Adipocyte (in vitro differentiated cells): ENCODE data around the gene SPATA24.
A peak's percentile ranks its signal among the peaks of the same experiment; 100 is the strongest.
"Not testable (repeated sequence)": the region's sequence is repeated elsewhere in the genome, so short reads cannot be mapped to it uniquely, and the experiment has no call there.

ENCODE experiments used
- DNase-seq: peaks from one replicate; pipeline ENCODE4 v3.0.0-alpha.2; 2015; ENCODE audit warnings: low read depth
- H3K27me3 ChIP-seq: replicated peaks from 2 replicates; pipeline ENCODE4 v1.7.0; 2013; ENCODE audit warnings: mild to moderate bottlenecking, low read length, moderate library complexity; ENCODE audit not compliant: control insufficient read depth, insufficient read depth
- H3K36me3 ChIP-seq: 2 replicates; pipeline ENCODE4 v1.7.0; 2013; ENCODE audit warnings: low read length, mild to moderate bottlenecking, moderate library complexity; ENCODE audit not compliant: control insufficient read depth, insufficient read depth, severe bottlenecking
- H3K4me1 ChIP-seq: 2 replicates; pipeline ENCODE4 v1.7.0; 2013; ENCODE audit warnings: mild to moderate bottlenecking, low read length, moderate library complexity; ENCODE audit not compliant: control insufficient read depth, insufficient read depth
- H3K4me3 ChIP-seq: 2 replicates; pipeline ENCODE4 v1.7.0; 2013; ENCODE audit warnings: mild to moderate bottlenecking, low read length, moderate library complexity
- H3K9ac ChIP-seq: 2 replicates; pipeline ENCODE4 v1.7.0; 2013; ENCODE audit warnings: mild to moderate bottlenecking, low read length, moderate library complexity
- H3K9me3 ChIP-seq: 2 replicates; pipeline ENCODE4 v1.7.0; 2013; ENCODE audit warnings: mild to moderate bottlenecking, low read length, moderate library complexity; ENCODE audit not compliant: control insufficient read depth

The SPATA24 gene

GRCh38 chr5:139415221-139415861 lies 11.5 kb upstream of the SPATA24 start:
- no peaks in the 10 kb centered on the region for H3K27me3 ChIP-seq
- H3K4me3 ChIP-seq = no peak overlapping the region
- peaks cover 3% of the 10 kb centered on the region for H3K36me3 ChIP-seq
- H3K9me3 ChIP-seq = no peaks in the 10 kb centered on the region
- H3K9ac ChIP-seq = no peak overlapping the region
- DNase-seq = no peak
- peaks cover 11% of the 10 kb centered on the region for H3K4me1 ChIP-seq

DNA sequence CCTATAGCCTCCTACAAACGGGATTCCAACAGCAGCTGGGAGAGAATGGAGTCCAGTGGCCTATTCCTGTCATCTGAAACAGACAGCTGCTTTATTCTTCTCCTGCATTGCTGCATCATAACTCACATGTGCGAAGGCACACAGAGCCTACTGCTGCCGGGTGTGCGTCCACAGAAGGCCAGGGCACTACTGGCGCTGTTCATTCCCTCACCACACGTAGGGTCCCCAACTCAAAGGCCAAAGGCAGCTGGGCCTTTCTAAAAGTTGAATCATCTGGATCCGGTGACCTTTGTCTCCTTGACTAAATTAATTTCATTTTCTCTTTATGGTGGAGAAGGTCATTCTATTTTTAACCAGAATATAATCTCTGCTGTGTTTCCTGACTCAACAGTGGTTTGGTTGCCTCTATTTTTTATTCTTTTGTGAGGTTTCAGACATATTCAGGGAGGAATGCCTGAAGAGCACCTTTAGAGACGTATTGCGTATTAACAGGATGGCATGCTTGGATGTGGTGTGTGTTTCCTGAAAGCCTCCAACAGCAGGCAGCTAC lies 10.8 kb upstream of the SPATA24 start:
- Histone ChIP-seq H3K4me1 (peaks cover 13% of the 10 kb centered on the region), H3K36me3 (no peaks in the 10 kb centered on the region)
- no peak for DNase-seq

DNA sequence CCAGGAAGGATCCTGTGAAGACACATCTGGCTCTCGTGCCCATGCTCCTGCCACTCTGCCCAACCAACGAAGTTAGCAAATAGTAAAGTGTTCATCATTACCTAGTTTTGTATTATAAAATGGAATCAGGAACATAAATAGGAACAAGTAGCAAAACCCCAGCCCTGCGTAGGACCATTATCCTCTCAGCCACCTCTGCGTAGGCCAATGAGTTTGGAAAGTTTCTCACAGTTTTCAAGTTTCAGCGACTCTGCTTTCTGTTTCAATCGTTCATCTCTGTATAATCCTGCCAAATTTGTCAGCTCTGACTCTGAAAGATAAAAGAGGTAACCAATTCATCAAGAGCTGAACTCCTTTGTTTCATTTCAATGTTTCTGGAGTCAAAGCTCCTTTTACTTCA lies 10.1 kb upstream of the SPATA24 start:
- Histone ChIP-seq H3K27me3 (no peaks in the 10 kb centered on the region), H3K9ac (no peak overlapping the region), H3K36me3 (no peaks in the 10 kb centered on the region), H3K9me3 (no peaks in the 10 kb centered on the region), H3K4me3 (no peak overlapping the region), H3K4me1 (peaks cover 13% of the 10 kb centered on the region)
- DNase-seq = no peak

More for the DNA sequence above, 10.8 kb upstream of the SPATA24 start:
- no peaks in the 10 kb centered on the region for H3K27me3 ChIP-seq
- no peak overlapping the region for H3K9ac ChIP-seq
- H3K9me3 ChIP-seq = no peaks in the 10 kb centered on the region
- no peak overlapping the region for H3K4me3 ChIP-seq

DNA sequence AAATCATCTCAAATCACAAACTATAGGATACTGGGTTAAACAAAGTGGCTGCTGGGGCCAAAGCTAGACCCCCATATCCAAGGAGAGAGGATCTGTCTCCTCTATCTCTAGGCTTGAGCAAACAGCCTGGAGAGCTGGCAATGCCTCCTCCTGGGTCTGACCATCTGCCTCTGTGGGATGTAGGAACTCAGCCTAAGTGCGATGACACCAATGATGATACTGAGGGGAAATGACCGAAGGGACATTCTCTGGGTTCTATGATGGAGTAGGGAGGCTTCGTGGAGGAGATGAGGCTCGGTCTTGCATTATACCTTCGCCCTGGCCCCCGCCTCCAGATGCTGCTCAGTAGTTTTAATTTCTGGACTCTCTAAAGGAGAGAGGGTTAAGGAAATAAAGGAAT lies 9.3 kb upstream of the SPATA24 start:
- no peak for DNase-seq
- H3K9ac ChIP-seq = no peak overlapping the region
- no peaks in the 10 kb centered on the region for H3K27me3 ChIP-seq
- H3K4me1 ChIP-seq = peaks cover 13% of the 10 kb centered on the region
- H3K9me3 ChIP-seq = no peaks in the 10 kb centered on the region
- H3K4me3 ChIP-seq = no peak overlapping the region
- no peaks in the 10 kb centered on the region for H3K36me3 ChIP-seq

DNA sequence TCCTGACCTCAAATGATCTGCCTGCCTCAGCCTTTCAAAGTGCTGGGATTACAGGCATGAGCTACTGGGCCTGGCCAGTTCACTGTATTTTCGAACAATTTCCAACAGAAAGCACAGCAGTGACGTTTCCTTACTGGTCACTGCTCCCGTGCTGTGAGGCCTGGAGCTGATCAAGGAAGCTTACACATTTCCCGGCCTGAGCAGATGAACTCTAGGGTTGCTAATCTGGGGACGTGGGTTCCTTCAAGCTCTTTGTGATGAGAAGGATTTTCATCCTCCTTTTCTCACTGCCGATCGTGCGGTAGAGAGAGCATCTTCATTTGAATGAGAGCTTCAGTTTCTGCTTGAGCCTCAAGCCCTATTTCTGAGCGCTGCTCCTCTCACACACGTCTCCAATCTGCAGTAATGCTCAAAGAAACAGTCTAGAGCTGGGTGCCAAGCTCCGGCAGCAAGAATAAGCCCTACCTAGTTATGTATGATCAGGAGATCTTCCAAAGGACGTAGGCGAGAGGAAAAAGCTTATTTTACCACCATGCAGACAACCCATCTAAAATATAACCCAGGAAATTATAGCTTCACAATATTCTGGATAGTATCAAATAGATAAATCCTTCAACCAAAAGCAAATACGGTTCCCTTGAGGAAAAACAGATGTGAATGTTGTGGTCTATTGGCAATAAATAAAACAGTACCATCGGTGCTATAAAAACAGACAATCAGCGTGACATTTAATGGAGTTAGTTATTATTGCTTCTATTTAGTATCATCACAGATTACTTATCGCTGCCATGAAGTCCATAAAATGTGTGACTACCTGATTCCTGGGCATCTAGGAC lies 7.3 kb upstream of the SPATA24 start:
- Histone ChIP-seq H3K36me3 (no peaks in the 10 kb centered on the region), H3K4me3 (no peak overlapping the region), H3K9me3 (no peaks in the 10 kb centered on the region), H3K4me1 (peaks cover 13% of the 10 kb centered on the region), H3K9ac (peak overlapping the region; percentile 62), H3K27me3 (no peaks in the 10 kb centered on the region)
- DNase-seq = no peak

DNA sequence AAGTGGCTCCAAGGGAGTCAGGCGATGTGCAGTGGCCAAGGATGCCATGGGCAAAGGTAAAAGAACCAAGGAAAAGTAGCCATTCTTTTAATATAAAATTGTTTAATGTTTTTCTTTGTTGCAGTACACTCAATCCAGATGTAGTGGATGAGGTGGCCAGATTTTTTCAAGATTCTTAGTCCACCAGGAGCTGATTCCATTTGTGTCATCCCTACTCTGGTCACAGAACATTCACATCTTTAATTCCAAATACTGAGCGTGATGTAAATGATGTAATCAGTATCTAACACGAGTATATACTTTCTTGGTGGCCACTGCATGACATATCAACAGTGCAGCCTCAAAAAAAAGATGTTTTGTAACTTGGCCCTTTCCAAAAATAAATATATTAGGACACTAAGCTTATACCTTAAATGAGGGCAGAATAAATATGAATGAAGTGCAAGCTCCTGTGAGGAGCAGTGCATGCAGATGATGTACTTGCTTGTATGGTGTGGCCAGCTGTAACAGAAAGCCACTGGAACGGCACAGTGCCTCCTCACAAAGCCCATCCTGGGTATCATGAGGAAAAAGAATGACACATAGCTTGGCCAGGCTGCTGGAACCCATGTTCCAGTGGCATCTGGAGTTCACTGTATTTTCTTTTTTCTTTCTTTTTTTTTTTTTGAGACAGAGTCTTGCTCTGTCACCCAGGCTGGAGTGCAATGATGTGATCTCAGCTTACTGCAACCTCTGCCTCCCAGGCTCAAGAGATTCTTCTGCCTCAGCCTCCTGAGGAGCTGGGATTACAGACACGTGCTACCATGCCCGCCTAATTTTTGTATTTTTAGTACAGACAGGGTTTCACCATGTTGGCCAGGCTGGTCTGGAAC lies 6.5 kb upstream of the SPATA24 start:
- Histone ChIP-seq H3K9me3 (no peaks in the 10 kb centered on the region), H3K9ac (peak overlapping the region; percentile 62), H3K4me1 (peaks cover 13% of the 10 kb centered on the region), H3K36me3 (no peaks in the 10 kb centered on the region), H3K27me3 (no peaks in the 10 kb centered on the region), H3K4me3 (no peak overlapping the region)
- DNase-seq = peak; percentile 3

- DNase-seq = not testable (repeated sequence)
Measured at GRCh38 chr5:139409116-139409515, 5.2 kb upstream of the SPATA24 start.

GRCh38 chr5:139408191-139408590 lies 4.3 kb upstream of the SPATA24 start:
- H3K9me3 ChIP-seq = no peaks in the 10 kb centered on the region
- no peak overlapping the region for H3K4me3 ChIP-seq
- no peak for DNase-seq
- H3K9ac ChIP-seq = no peak overlapping the region
- H3K27me3 ChIP-seq = no peaks in the 10 kb centered on the region
- H3K4me1 ChIP-seq = peaks cover 16% of the 10 kb centered on the region
- H3K36me3 ChIP-seq = no peaks in the 10 kb centered on the region

More at GRCh38 chr5:139409116-139409515, 5.2 kb upstream of the SPATA24 start:
- H3K36me3 ChIP-seq, H3K4me3 ChIP-seq, H3K9ac ChIP-seq, H3K9me3 ChIP-seq, H3K27me3 ChIP-seq: not testable (repeated sequence)
- peaks cover 13% of the 10 kb centered on the region for H3K4me1 ChIP-seq

GRCh38 chr5:139407517-139407916 lies 3.6 kb upstream of the SPATA24 start:
- Histone ChIP-seq H3K36me3 (no peaks in the 10 kb centered on the region), H3K9ac (no peak overlapping the region)
- DNase-seq = no peak

DNA sequence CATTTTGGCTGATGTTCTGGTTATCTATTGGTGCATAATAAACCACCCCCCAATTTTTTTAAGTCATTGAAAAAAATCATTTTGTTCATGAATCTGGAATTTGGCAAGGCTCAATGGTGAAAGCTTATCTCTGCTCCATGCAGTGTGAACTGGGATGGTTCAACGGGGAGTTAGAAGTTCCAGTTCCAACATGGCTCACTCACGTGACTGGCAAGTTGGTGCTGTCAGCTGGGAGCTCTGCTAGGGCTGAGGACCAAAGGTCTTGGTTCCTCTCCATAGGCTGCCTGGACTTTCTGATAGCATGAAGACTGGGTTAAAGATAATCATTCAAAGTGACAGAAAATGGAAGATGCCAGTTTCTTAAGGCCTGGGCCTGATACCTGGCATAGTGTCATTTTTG lies 3.1 kb upstream of the SPATA24 start:
- no peaks in the 10 kb centered on the region for H3K27me3 ChIP-seq
- no peaks in the 10 kb centered on the region for H3K36me3 ChIP-seq
- H3K4me1 ChIP-seq = peaks cover 20% of the 10 kb centered on the region
- no peak overlapping the region for H3K4me3 ChIP-seq
- DNase-seq = no peak
- no peak overlapping the region for H3K9ac ChIP-seq
- H3K9me3 ChIP-seq = no peaks in the 10 kb centered on the region

More at GRCh38 chr5:139407517-139407916, 3.6 kb upstream of the SPATA24 start:
- H3K4me3 ChIP-seq = no peak overlapping the region
- H3K9me3 ChIP-seq = no peaks in the 10 kb centered on the region
- H3K27me3 ChIP-seq = no peaks in the 10 kb centered on the region
- H3K4me1 ChIP-seq = peaks cover 20% of the 10 kb centered on the region

DNA sequence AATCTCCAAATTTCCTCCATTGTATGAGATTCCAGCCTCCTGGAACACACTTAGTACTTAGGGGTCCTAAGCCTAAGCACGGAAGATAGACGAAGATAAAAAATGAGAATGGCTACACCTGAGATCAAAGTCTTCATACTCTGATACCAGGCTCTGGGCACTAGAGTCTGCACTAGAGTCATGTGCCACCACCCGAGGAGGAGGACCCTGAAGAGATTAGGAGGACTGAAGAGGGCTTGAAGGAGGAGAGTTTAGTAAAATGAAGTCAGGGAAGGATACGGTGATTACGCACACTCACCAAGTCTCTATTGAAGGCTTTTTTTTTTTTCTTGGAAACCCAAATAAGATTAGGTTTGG lies 573 bp upstream of the SPATA24 start:
- peak overlapping the region; percentile 81 for H3K9ac ChIP-seq
- DNase-seq = no peak
- H3K36me3 ChIP-seq = no peaks in the 10 kb centered on the region
- peak overlapping the region; percentile 80 for H3K4me3 ChIP-seq
- H3K27me3 ChIP-seq = no peaks in the 10 kb centered on the region
- H3K4me1 ChIP-seq = peaks cover 7% of the 10 kb centered on the region
- no peaks in the 10 kb centered on the region for H3K9me3 ChIP-seq
